D721Med (cell line): ENCODE results near the gene PHACTR3.

Experiments
- DNase-seq: peaks from one replicate; pipeline ENCODE4 v3.0.0; 2011; ENCODE audit warnings: low spot score; ENCODE audit not compliant: insufficient read length
- FAIRE-seq: peaks from 2 replicates; lab custom pipeline; 2011; peaks lifted over from hg19 to GRCh38; lab: Jason Lieb, UNC
- CTCF ChIP-seq: IDR thresholded peaks from 2 replicates; pipeline ENCODE4 v1.5.1; 2012; ENCODE audit warnings: mild to moderate bottlenecking, control low read depth; ENCODE audit not compliant: insufficient read depth; ENCODE audit errors: missing control alignments

The PHACTR3 gene

GRCh38 chr20:59750209-59750840 lies 146.0 kb downstream of the PHACTR3 start:
- no peak for FAIRE-seq
- DNase-seq, result no peak
- TF ChIP-seq CTCF, result no peak

GRCh38 chr20:59751075-59751711 lies 146.9 kb downstream of the PHACTR3 start:
- peak; percentile 62 for TF ChIP-seq CTCF
- DNase-seq (peak; percentile 41), FAIRE-seq (no peak)

GRCh38 chr20:59752101-59752586 lies 147.8 kb downstream of the PHACTR3 start:
- TF ChIP-seq CTCF, result no peak
- FAIRE-seq (no peak), DNase-seq (no peak)

- no peak for FAIRE-seq
- no peak for TF ChIP-seq CTCF
- no peak for DNase-seq
Observed at GRCh38 chr20:59752704-59753460, 148.5 kb downstream of the PHACTR3 start.

- DNase-seq (no peak), FAIRE-seq (no peak)
- TF ChIP-seq CTCF, result no peak
Observed at GRCh38 chr20:59753836-59754235, 149.5 kb downstream of the PHACTR3 start.

- no peak for FAIRE-seq
- TF ChIP-seq CTCF, result no peak
- no peak for DNase-seq
Observed at GRCh38 chr20:59754551-59754950, 150.2 kb downstream of the PHACTR3 start.
